Activated T-cell treated with anti-CD3 and anti-CD28 coated beads for 48 hours (primary cell): Measurements from ENCODE around the gene DTX2.
"Not testable (repeated sequence)": the region's sequence is repeated elsewhere in the genome, so short reads cannot be mapped to it uniquely, and the experiment has no call there.

Source experiments
- DNase-seq: peaks from one replicate; pipeline ENCODE4 v3.0.0-alpha.2; 2020; ENCODE audit warnings: low read depth

Gene DTX2

GRCh38 chr7:76512941-76513816 is 51.7 kb downstream of the DTX2 start:
- no peak for DNase-seq

- no peak for DNase-seq
These were observed 52.6 kb downstream of the DTX2 start for GRCh38 chr7:76513817-76514799.

- DNase-seq: no peak
These were observed 53.6 kb downstream of the DTX2 start for GRCh38 chr7:76514926-76515771.

GRCh38 chr7:76515999-76516443 is 54.5 kb downstream of the DTX2 start:
- no peak for DNase-seq

GRCh38 chr7:76516932-76517331 is 55.4 kb downstream of the DTX2 start:
- DNase-seq: not testable (repeated sequence)

GRCh38 chr7:76526183-76526582 is 64.7 kb downstream of the DTX2 start:
- not testable (repeated sequence) for DNase-seq

GRCh38 chr7:76531643-76532042 is 70.1 kb downstream of the DTX2 start:
- DNase-seq: not testable (repeated sequence)

GRCh38 chr7:76543197-76543596 is 81.7 kb downstream of the DTX2 start, which contains the start of gene SPDYE16:
Gene SPDYE16 (minus strand): TSS chr7:76543297. CDS start chr7:76541459, 1,838 bp downstream.
- DNase-seq: not testable (repeated sequence)

GRCh38 chr7:76549025-76549854 is 87.7 kb downstream of the DTX2 start:
- DNase-seq: peak; percentile 80

GRCh38 chr7:76549855-76550248 is 88.3 kb downstream of the DTX2 start:
- not testable (repeated sequence) for DNase-seq

- DNase-seq: not testable (repeated sequence)
These were observed 90.5 kb downstream of the DTX2 start for GRCh38 chr7:76551992-76552391.
